GM12801 (cell line): Measurements from ENCODE around the gene TTC28.

Source experiments
- CTCF ChIP-seq: IDR thresholded peaks from one replicate; pipeline ENCODE4 v1.5.1; 2011; ENCODE audit warnings: control low read depth; ENCODE audit not compliant: insufficient read length; ENCODE audit errors: extremely low read depth

The TTC28 gene

GRCh38 chr22:28179392-28179791, 500.2 kb downstream of the TTC28 start:
- TF ChIP-seq CTCF: no peak

GRCh38 chr22:28175730-28176492, 503.7 kb downstream of the TTC28 start:
- no peak for TF ChIP-seq CTCF

- TF ChIP-seq CTCF: no peak
Observed at GRCh38 chr22:28174509-28174908, 505.1 kb downstream of the TTC28 start.

GRCh38 chr22:28172892-28173670, 506.6 kb downstream of the TTC28 start:
- TF ChIP-seq CTCF: no peak

- TF ChIP-seq CTCF: no peak
Observed at GRCh38 chr22:28171712-28172111, 507.9 kb downstream of the TTC28 start.

- TF ChIP-seq CTCF: no peak
Observed at GRCh38 chr22:28171115-28171514, 508.5 kb downstream of the TTC28 start.

GRCh38 chr22:28155808-28156207, 523.8 kb downstream of the TTC28 start:
- TF ChIP-seq CTCF: no peak
